Measurements from ENCODE around the gene TMEM116. TPM values are rescaled to one million over a fixed set of nuclear protein-coding genes. Genes with fewer than 3 reads are reported as not detected.

Gene TMEM116

GRCh38 chr12:111886662-111887545, 126.1 kb downstream of the TMEM116 start:
- Histone ChIP-seq H3K36me3 (ENCODE audit: insufficient read depth, low read length) (peaks cover 76% of the 10 kb centered on the region), H3K27me3 (ENCODE audit: control insufficient read depth, insufficient read depth, low read length) (no peaks in the 10 kb centered on the region), H3K4me1 (ENCODE audit: control insufficient read depth, insufficient read depth, low read length) (no peaks in the 10 kb centered on the region), H3K9ac (ENCODE audit: low read depth, low read length) (no peak overlapping the region), H3K9me3 (replicated peaks; ENCODE audit: low read length) (no peaks in the 10 kb centered on the region), H3K4me2 (ENCODE audit: low read length) (no peak overlapping the region), H3K4me3 (ENCODE audit: low read length) (no peak overlapping the region)

DNA sequence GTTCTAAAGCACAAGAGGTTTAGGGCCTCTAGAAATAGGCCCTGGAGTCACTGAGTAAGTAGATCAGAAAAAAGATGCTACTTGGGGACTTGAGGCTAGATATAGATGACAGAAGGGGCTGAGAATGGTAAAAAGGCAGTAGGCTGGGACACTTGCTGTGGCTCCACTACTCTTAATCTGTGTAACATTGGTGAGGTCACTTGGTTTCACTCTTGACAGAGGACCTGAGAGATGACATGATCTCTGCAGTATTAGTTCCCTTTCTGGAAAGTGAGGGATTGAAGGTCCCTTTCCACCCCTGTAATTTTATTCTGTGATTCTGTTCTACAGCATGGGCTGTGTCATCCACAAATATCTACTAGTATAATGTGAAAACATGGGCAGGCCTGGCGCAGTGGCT, 131.2 kb downstream of the TMEM116 start:
- no peaks in the 10 kb centered on the region for H3K4me1 ChIP-seq (ENCODE audit: control insufficient read depth, insufficient read depth, low read length)
- no peaks in the 10 kb centered on the region for H3K9me3 ChIP-seq (replicated peaks; ENCODE audit: low read length)
- H3K4me2 ChIP-seq (ENCODE audit: low read length), result no peak overlapping the region
- H3K27me3 ChIP-seq (ENCODE audit: control insufficient read depth, insufficient read depth, low read length), result no peaks in the 10 kb centered on the region
- H3K4me3 ChIP-seq (ENCODE audit: low read length), result no peak overlapping the region
- H3K36me3 ChIP-seq (ENCODE audit: insufficient read depth, low read length), result peaks cover 69% of the 10 kb centered on the region
- no peak overlapping the region for H3K9ac ChIP-seq (ENCODE audit: low read depth, low read length)

Small RNA genes within 50 kb of the gene (small RNA-seq; reads per million reads assigned to genes)
- not detected for gene AC004024.1
- not detected for gene MIR3657
